Measurements from ENCODE around the gene SYT3.
A peak's percentile ranks its signal among the peaks of the same experiment; 100 is the strongest.

DNA sequence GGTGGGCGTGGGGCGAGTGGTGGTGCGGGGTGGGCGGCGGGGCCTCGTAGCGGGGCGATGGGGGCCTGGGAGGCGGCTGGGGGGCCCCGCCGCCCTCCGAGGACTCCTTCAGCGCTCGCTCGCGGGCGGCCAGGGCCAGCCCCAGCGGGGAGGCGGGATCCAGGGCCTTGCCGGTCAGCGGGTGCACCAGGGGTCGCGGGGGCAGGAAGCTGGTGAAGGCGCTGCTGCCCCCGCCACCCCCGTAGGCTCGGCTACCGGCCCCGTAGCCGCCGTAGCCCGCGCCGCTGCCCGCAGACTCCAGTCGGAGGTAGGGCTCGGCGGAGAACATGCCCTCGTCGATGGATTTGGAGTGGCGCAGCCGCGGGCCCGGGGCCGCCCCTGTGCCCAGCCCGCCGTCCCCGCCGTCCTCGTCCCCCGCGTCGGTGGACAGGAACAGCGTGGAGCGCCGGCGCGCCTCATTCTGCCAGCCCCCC lies 28.1 kb upstream of the SYT3 start:
- TF ChIP-seq, protein P1, sequence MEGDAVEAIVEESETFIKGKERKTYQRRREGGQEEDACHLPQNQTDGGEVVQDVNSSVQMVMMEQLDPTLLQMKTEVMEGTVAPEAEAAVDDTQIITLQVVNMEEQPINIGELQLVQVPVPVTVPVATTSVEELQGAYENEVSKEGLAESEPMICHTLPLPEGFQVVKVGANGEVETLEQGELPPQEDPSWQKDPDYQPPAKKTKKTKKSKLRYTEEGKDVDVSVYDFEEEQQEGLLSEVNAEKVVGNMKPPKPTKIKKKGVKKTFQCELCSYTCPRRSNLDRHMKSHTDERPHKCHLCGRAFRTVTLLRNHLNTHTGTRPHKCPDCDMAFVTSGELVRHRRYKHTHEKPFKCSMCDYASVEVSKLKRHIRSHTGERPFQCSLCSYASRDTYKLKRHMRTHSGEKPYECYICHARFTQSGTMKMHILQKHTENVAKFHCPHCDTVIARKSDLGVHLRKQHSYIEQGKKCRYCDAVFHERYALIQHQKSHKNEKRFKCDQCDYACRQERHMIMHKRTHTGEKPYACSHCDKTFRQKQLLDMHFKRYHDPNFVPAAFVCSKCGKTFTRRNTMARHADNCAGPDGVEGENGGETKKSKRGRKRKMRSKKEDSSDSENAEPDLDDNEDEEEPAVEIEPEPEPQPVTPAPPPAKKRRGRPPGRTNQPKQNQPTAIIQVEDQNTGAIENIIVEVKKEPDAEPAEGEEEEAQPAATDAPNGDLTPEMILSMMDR (conservative IDR thresholded peaks at IDR 0.05; ENCODE audit: low read depth in 2 of 2) = no peak
- peak; percentile 60 for TF ChIP-seq EZH2 (IDR thresholded peaks at IDR 0.05; ENCODE audit: low read depth, unreplicated experiment)
- no peak for TF ChIP-seq EZH2phosphoT487 (IDR thresholded peaks at IDR 0.05; ENCODE audit: unreplicated experiment)
- TF ChIP-seq CREB1 (CRISPR knock-in tag; IDR thresholded peaks at IDR 0.05; ENCODE audit: low read depth) = no peak
- no peak for TF ChIP-seq POLR2AphosphoS5 (IDR thresholded peaks at IDR 0.05; ENCODE audit: low read depth)
- TF ChIP-seq, protein P2, sequence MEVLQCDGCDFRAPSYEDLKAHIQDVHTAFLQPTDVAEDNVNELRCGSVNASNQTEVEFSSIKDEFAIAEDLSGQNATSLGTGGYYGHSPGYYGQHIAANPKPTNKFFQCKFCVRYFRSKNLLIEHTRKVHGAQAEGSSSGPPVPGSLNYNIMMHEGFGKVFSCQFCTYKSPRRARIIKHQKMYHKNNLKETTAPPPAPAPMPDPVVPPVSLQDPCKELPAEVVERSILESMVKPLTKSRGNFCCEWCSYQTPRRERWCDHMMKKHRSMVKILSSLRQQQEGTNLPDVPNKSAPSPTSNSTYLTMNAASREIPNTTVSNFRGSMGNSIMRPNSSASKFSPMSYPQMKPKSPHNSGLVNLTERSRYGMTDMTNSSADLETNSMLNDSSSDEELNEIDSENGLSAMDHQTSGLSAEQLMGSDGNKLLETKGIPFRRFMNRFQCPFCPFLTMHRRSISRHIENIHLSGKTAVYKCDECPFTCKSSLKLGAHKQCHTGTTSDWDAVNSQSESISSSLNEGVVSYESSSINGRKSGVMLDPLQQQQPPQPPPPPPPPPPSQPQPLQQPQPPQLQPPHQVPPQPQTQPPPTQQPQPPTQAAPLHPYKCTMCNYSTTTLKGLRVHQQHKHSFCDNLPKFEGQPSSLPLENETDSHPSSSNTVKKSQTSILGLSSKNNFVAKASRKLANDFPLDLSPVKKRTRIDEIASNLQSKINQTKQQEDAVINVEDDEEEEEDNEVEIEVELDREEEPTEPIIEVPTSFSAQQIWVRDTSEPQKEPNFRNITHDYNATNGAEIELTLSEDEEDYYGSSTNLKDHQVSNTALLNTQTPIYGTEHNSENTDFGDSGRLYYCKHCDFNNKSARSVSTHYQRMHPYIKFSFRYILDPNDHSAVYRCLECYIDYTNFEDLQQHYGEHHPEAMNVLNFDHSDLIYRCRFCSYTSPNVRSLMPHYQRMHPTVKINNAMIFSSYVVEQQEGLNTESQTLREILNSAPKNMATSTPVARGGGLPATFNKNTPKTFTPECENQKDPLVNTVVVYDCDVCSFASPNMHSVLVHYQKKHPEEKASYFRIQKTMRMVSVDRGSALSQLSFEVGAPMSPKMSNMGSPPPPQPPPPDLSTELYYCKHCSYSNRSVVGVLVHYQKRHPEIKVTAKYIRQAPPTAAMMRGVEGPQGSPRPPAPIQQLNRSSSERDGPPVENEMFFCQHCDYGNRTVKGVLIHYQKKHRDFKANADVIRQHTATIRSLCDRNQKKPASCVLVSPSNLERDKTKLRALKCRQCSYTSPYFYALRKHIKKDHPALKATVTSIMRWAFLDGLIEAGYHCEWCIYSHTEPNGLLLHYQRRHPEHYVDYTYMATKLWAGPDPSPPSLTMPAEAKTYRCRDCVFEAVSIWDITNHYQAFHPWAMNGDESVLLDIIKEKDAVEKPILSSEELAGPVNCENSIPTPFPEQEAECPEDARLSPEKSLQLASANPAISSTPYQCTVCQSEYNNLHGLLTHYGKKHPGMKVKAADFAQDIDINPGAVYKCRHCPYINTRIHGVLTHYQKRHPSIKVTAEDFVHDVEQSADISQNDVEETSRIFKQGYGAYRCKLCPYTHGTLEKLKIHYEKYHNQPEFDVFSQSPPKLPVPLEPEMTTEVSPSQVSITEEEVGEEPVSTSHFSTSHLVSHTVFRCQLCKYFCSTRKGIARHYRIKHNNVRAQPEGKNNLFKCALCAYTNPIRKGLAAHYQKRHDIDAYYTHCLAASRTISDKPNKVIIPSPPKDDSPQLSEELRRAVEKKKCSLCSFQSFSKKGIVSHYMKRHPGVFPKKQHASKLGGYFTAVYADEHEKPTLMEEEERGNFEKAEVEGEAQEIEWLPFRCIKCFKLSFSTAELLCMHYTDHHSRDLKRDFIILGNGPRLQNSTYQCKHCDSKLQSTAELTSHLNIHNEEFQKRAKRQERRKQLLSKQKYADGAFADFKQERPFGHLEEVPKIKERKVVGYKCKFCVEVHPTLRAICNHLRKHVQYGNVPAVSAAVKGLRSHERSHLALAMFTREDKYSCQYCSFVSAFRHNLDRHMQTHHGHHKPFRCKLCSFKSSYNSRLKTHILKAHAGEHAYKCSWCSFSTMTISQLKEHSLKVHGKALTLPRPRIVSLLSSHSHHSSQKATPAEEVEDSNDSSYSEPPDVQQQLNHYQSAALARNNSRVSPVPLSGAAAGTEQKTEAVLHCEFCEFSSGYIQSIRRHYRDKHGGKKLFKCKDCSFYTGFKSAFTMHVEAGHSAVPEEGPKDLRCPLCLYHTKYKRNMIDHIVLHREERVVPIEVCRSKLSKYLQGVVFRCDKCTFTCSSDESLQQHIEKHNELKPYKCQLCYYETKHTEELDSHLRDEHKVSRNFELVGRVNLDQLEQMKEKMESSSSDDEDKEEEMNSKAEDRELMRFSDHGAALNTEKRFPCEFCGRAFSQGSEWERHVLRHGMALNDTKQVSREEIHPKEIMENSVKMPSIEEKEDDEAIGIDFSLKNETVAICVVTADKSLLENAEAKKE (CRISPR knock-in tag; IDR thresholded peaks at IDR 0.05) = no peak
- no peak for TF ChIP-seq JUNB (IDR thresholded peaks at IDR 0.05; ENCODE audit: unreplicated experiment)
- TF ChIP-seq, protein P3, sequence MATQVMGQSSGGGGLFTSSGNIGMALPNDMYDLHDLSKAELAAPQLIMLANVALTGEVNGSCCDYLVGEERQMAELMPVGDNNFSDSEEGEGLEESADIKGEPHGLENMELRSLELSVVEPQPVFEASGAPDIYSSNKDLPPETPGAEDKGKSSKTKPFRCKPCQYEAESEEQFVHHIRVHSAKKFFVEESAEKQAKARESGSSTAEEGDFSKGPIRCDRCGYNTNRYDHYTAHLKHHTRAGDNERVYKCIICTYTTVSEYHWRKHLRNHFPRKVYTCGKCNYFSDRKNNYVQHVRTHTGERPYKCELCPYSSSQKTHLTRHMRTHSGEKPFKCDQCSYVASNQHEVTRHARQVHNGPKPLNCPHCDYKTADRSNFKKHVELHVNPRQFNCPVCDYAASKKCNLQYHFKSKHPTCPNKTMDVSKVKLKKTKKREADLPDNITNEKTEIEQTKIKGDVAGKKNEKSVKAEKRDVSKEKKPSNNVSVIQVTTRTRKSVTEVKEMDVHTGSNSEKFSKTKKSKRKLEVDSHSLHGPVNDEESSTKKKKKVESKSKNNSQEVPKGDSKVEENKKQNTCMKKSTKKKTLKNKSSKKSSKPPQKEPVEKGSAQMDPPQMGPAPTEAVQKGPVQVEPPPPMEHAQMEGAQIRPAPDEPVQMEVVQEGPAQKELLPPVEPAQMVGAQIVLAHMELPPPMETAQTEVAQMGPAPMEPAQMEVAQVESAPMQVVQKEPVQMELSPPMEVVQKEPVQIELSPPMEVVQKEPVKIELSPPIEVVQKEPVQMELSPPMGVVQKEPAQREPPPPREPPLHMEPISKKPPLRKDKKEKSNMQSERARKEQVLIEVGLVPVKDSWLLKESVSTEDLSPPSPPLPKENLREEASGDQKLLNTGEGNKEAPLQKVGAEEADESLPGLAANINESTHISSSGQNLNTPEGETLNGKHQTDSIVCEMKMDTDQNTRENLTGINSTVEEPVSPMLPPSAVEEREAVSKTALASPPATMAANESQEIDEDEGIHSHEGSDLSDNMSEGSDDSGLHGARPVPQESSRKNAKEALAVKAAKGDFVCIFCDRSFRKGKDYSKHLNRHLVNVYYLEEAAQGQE (IDR thresholded peaks at IDR 0.05; ENCODE audit: unreplicated experiment) = no peak
- no peak for TF ChIP-seq ZNF331 (CRISPR knock-in tag; IDR thresholded peaks at IDR 0.05; ENCODE audit: low read depth)
- no peak for TF ChIP-seq ZNF114 (CRISPR knock-in tag; IDR thresholded peaks at IDR 0.05)

Data from GM23338 (cell line).